ENCODE measurements around the gene ADPRM.

Gene ADPRM

GRCh38 chr17:10713318-10713717 lies 15.9 kb downstream of the ADPRM start:
- H2BK120ac ChIP-seq (ENCODE audit: insufficient read depth, low read length, poor library complexity) = no peak overlapping the region
- no peak overlapping the region for H4K8ac ChIP-seq (ENCODE audit: low read depth, low read length)
- no peak overlapping the region for H4K12ac ChIP-seq (ENCODE audit: low read depth, low read length)
- no peaks in the 10 kb centered on the region for H3K4me1 ChIP-seq (ENCODE audit: control insufficient read depth in 1 of 2, insufficient read depth in 2 of 2, low read length in 2 of 2)
- peaks cover 8 to 9% of the 10 kb centered on the region in 2 experiments for H3K36me3 ChIP-seq (ENCODE audit: control insufficient read depth in 1 of 2, insufficient read depth in 2 of 2, low read length in 2 of 2)
- no peak overlapping the region for H2BK5ac ChIP-seq (ENCODE audit: low read depth, low read length, poor library complexity)
- no peaks in the 10 kb centered on the region for H3K27me3 ChIP-seq (ENCODE audit: insufficient read depth, low read length)
- H3K79me2 ChIP-seq (ENCODE audit: control insufficient read depth, insufficient read depth, low read length, poor library complexity) = no peaks in the 10 kb centered on the region
- H3K18ac ChIP-seq (ENCODE audit: low read length) = no peak overlapping the region
- H3K23ac ChIP-seq (ENCODE audit: low read length) = no peak overlapping the region
- H3K4ac ChIP-seq (ENCODE audit: low read depth, low read length) = no peak overlapping the region
- H3K4me2 ChIP-seq (ENCODE audit: low read length) = no peak overlapping the region
- H3K79me1 ChIP-seq (ENCODE audit: low read length) = no peaks in the 10 kb centered on the region
- H2BK12ac ChIP-seq (ENCODE audit: low read length) = no peak overlapping the region
- H2AFZ ChIP-seq (ENCODE audit: insufficient read depth, low read length, poor library complexity) = no peak overlapping the region
- H3K27ac ChIP-seq (ENCODE audit: low read depth, low read length) = no peak overlapping the region
- DNase-seq = no peak
- no peaks in the 10 kb centered on the region for H3K9me3 ChIP-seq (ENCODE audit: insufficient read depth, low read depth, low read length)
- no peak overlapping the region for H3K9ac ChIP-seq (ENCODE audit: low read length)
- no peak overlapping the region for H4K91ac ChIP-seq (ENCODE audit: low read depth, low read length)
- no CpG with 5 or more reads among the region's 2 CpGs for WGBS (ENCODE audit: extremely low coverage, insufficient coverage, insufficient read length)
- H3K4me3 ChIP-seq (ENCODE audit: low read depth, low read length) = no peak overlapping the region
- H3K14ac ChIP-seq (ENCODE audit: low read length) = no peak overlapping the region
- no peak overlapping the region for H2AK5ac ChIP-seq (ENCODE audit: low read length)

GRCh38 chr17:10716218-10716617 lies 18.8 kb downstream of the ADPRM start:
- H3K23ac ChIP-seq (ENCODE audit: low read length) = no peak overlapping the region
- no peak overlapping the region for H2BK5ac ChIP-seq (ENCODE audit: low read depth, low read length, poor library complexity)
- WGBS (ENCODE audit: extremely low coverage, insufficient coverage, insufficient read length) = no CpG with 5 or more reads among the region's 10 CpGs
- H3K18ac ChIP-seq (ENCODE audit: low read length) = no peak overlapping the region
- no peak overlapping the region for H3K14ac ChIP-seq (ENCODE audit: low read length)
- H3K79me2 ChIP-seq (ENCODE audit: control insufficient read depth, insufficient read depth, low read length, poor library complexity) = no peaks in the 10 kb centered on the region
- H2BK120ac ChIP-seq (ENCODE audit: insufficient read depth, low read length, poor library complexity) = no peak overlapping the region
- no peak overlapping the region for H3K4me3 ChIP-seq (ENCODE audit: low read depth, low read length)
- H3K9ac ChIP-seq (ENCODE audit: low read length) = no peak overlapping the region
- no peak overlapping the region for H2BK12ac ChIP-seq (ENCODE audit: low read length)
- no peaks in the 10 kb centered on the region for H3K9me3 ChIP-seq (ENCODE audit: insufficient read depth, low read depth, low read length)
- H3K4me2 ChIP-seq (ENCODE audit: low read length) = no peak overlapping the region
- H4K12ac ChIP-seq (ENCODE audit: low read depth, low read length) = no peak overlapping the region
- H3K27ac ChIP-seq (ENCODE audit: low read depth, low read length) = no peak overlapping the region
- H4K8ac ChIP-seq (ENCODE audit: low read depth, low read length) = no peak overlapping the region
- DNase-seq = no peak
- H3K79me1 ChIP-seq (ENCODE audit: low read length) = no peaks in the 10 kb centered on the region
- H2AK5ac ChIP-seq (ENCODE audit: low read length) = no peak overlapping the region
- no peaks in the 10 kb centered on the region for H3K27me3 ChIP-seq (ENCODE audit: insufficient read depth, low read length)
- H4K91ac ChIP-seq (ENCODE audit: low read depth, low read length) = no peak overlapping the region
- no peak overlapping the region for H2AFZ ChIP-seq (ENCODE audit: insufficient read depth, low read length, poor library complexity)
- H3K4ac ChIP-seq (ENCODE audit: low read depth, low read length) = no peak overlapping the region
- H3K36me3 ChIP-seq (ENCODE audit: control insufficient read depth in 1 of 2, insufficient read depth in 2 of 2, low read length in 2 of 2) = peaks cover 3 to 5% of the 10 kb centered on the region in 2 experiments
- H3K4me1 ChIP-seq (ENCODE audit: control insufficient read depth in 1 of 2, insufficient read depth in 2 of 2, low read length in 2 of 2) = no peaks in the 10 kb centered on the region

- no peak overlapping the region for H3K4me3 ChIP-seq (ENCODE audit: low read depth, low read length)
Measured at GRCh38 chr17:10718547-10718946, 21.2 kb downstream of the ADPRM start.

GRCh38 chr17:10724546-10725195 lies 27.3 kb downstream of the ADPRM start:
- Histone ChIP-seq H3K4me1 (ENCODE audit: control insufficient read depth in 1 of 2, insufficient read depth in 2 of 2, low read length in 2 of 2) (no peaks in the 10 kb centered on the region), H3K14ac (ENCODE audit: low read length) (no peak overlapping the region), H3K36me3 (ENCODE audit: control insufficient read depth in 1 of 2, insufficient read depth in 2 of 2, low read length in 2 of 2) (no peaks in the 10 kb centered on the region), H3K23ac (ENCODE audit: low read length) (no peak overlapping the region), H3K79me2 (ENCODE audit: control insufficient read depth, insufficient read depth, low read length, poor library complexity) (peaks cover under 1% of the 10 kb centered on the region), H3K9ac (ENCODE audit: low read length) (no peak overlapping the region), H2BK12ac (ENCODE audit: low read length) (no peak overlapping the region), H3K18ac (ENCODE audit: low read length) (no peak overlapping the region), H4K8ac (ENCODE audit: low read depth, low read length) (no peak overlapping the region), H3K4ac (ENCODE audit: low read depth, low read length) (no peak overlapping the region), H2AK5ac (ENCODE audit: low read length) (no peak overlapping the region), H2BK120ac (ENCODE audit: insufficient read depth, low read length, poor library complexity) (no peak overlapping the region), H4K91ac (ENCODE audit: low read depth, low read length) (no peak overlapping the region), H2AFZ (ENCODE audit: insufficient read depth, low read length, poor library complexity) (no peak overlapping the region), H3K4me2 (ENCODE audit: low read length) (no peak overlapping the region), H3K27me3 (ENCODE audit: insufficient read depth, low read length) (no peaks in the 10 kb centered on the region), H3K9me3 (ENCODE audit: insufficient read depth, low read depth, low read length) (no peaks in the 10 kb centered on the region), H3K4me3 (ENCODE audit: low read depth, low read length) (no peak overlapping the region), H3K27ac (ENCODE audit: low read depth, low read length) (no peak overlapping the region), H4K12ac (ENCODE audit: low read depth, low read length) (no peak overlapping the region), H2BK5ac (ENCODE audit: low read depth, low read length, poor library complexity) (no peak overlapping the region), H3K79me1 (ENCODE audit: low read length) (peaks cover under 1% of the 10 kb centered on the region)
- DNase-seq = no peak
- no CpG with 5 or more reads among the region's 11 CpGs for WGBS (ENCODE audit: extremely low coverage, insufficient coverage, insufficient read length)

More at GRCh38 chr17:10718547-10718946, 21.2 kb downstream of the ADPRM start:
- H3K4me2 ChIP-seq (ENCODE audit: low read length) = no peak overlapping the region
- no peak overlapping the region for H2BK12ac ChIP-seq (ENCODE audit: low read length)
- no peaks in the 10 kb centered on the region for H3K9me3 ChIP-seq (ENCODE audit: insufficient read depth, low read depth, low read length)
- no peak overlapping the region for H3K14ac ChIP-seq (ENCODE audit: low read length)
- H3K79me2 ChIP-seq (ENCODE audit: control insufficient read depth, insufficient read depth, low read length, poor library complexity) = no peaks in the 10 kb centered on the region
- H2AK5ac ChIP-seq (ENCODE audit: low read length) = no peak overlapping the region
- H3K36me3 ChIP-seq (ENCODE audit: control insufficient read depth in 1 of 2, insufficient read depth in 2 of 2, low read length in 2 of 2) = peaks cover 0 to 1% of the 10 kb centered on the region in 2 experiments
- no peak overlapping the region for H4K12ac ChIP-seq (ENCODE audit: low read depth, low read length)
- no peaks in the 10 kb centered on the region for H3K79me1 ChIP-seq (ENCODE audit: low read length)
- no peak overlapping the region for H2AFZ ChIP-seq (ENCODE audit: insufficient read depth, low read length, poor library complexity)
- no peak overlapping the region for H3K27ac ChIP-seq (ENCODE audit: low read depth, low read length)
- DNase-seq = no peak
- H3K23ac ChIP-seq (ENCODE audit: low read length) = no peak overlapping the region
- H3K4ac ChIP-seq (ENCODE audit: low read depth, low read length) = no peak overlapping the region
- H3K18ac ChIP-seq (ENCODE audit: low read length) = no peak overlapping the region
- H3K4me1 ChIP-seq (ENCODE audit: control insufficient read depth in 1 of 2, insufficient read depth in 2 of 2, low read length in 2 of 2) = no peaks in the 10 kb centered on the region
- no peak overlapping the region for H2BK5ac ChIP-seq (ENCODE audit: low read depth, low read length, poor library complexity)
- WGBS (ENCODE audit: extremely low coverage, insufficient coverage, insufficient read length) = no CpG with 5 or more reads among the region's 1 CpG
- no peaks in the 10 kb centered on the region for H3K27me3 ChIP-seq (ENCODE audit: insufficient read depth, low read length)
- no peak overlapping the region for H4K91ac ChIP-seq (ENCODE audit: low read depth, low read length)
- no peak overlapping the region for H3K9ac ChIP-seq (ENCODE audit: low read length)
- no peak overlapping the region for H4K8ac ChIP-seq (ENCODE audit: low read depth, low read length)
- no peak overlapping the region for H2BK120ac ChIP-seq (ENCODE audit: insufficient read depth, low read length, poor library complexity)

Data from trophoblast cell (in vitro differentiated cells and primary cell).